Activated T-cell treated with anti-CD3 and anti-CD28 coated beads, Interleukin-2, amount 50 U/mL, for 4 hours (primary cell): ENCODE data around the gene PBLD. TPM values are rescaled to one million over a fixed set of nuclear protein-coding genes. Genes with fewer than 3 reads are reported as not detected.
"Not testable (repeated sequence)": the region's sequence is repeated elsewhere in the genome, so short reads cannot be mapped to it uniquely, and the experiment has no call there.

ENCODE experiments used
- ATAC-seq, 2 donors: fragments of 200-7000 bp; cut with Tn5 transposase; one replicate each; pipeline ENCODE4 v1.10.0; 2021
- DNase-seq: peaks from one replicate; pipeline ENCODE4 v3.0.0-alpha.2; 2020
- H3K27me3 Mint-ChIP-seq: one replicate; pipeline ENCODE4 v1.8.0; 2021; ENCODE audit warnings: low read depth, mixed read lengths
- H3K36me3 Mint-ChIP-seq: one replicate; pipeline ENCODE4 v1.8.0; 2022; ENCODE audit warnings: mixed read lengths; ENCODE audit not compliant: insufficient read depth
- H3K4me1 Mint-ChIP-seq: one replicate; pipeline ENCODE4 v1.8.0; 2021; ENCODE audit warnings: low read depth, mixed read lengths
- H3K4me3 Mint-ChIP-seq: one replicate; pipeline ENCODE4 v1.8.0; 2021; ENCODE audit warnings: mild to moderate bottlenecking, moderate library complexity, mixed read lengths
- H3K9me3 Mint-ChIP-seq: one replicate; pipeline ENCODE4 v1.8.0; 2021; ENCODE audit warnings: mixed read lengths
- total RNA-seq, 3 donors: library from RNA; stranded (reverse); gene quantifications; one replicate each; pipeline ENCODE4 v1.2.1, GENCODE V29; 2021

Gene PBLD
- total RNA-seq, 3 donors from 2014 or later, result 0.18 to 1.1 (median 0.37) TPM

DNA sequence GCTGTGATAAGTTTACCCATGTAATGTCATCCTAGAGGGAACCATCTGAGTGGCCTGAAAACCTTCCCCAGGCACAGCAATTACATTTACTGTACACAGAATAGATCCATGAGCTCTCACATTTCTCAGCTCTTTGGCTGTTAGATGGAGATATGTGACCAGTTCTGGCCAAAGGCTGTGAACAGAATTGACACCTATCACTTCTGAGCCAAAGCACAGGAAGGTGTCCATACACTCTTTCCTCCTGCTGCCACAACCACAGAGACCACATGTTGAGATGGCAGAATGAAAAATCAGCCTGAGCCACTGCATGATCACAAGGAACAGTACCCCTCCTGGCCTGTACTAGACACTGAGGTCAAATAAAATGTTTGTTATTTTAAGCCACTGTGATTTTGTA is 56.5 kb downstream of the PBLD start:
- no peak overlapping the region for H3K4me3 Mint-ChIP-seq
- H3K36me3 Mint-ChIP-seq, result peaks cover 2% of the 10 kb centered on the region
- DNase-seq (no peak), ATAC-seq (no peak)
- peaks cover 6% of the 10 kb centered on the region for H3K9me3 Mint-ChIP-seq
- no peaks in the 10 kb centered on the region for H3K4me1 Mint-ChIP-seq
- H3K27me3 Mint-ChIP-seq, result no peaks in the 10 kb centered on the region

DNA sequence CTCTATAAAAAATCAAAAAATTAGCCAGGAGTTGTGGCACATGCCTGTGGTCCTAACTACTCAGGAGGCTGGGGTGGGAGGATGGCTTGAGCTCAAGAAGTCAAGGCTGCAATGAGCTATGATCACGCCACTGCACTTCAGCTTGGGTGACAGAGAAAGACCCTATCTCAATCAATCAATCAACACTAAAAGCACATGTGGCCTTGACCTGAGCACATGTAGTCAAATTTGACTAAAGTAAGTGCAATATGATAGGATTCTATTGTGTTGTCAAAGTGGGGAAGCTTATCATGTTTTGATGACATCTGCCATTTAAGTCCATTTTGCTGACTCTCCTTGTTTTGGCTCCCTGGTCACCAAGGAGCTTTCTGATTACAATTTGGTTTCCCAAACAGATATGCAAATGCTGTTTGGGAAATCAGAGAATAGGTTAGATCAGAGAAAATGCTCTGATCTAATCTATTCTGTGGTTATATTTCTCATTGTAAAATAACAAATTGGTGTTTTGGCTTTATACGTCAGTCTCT is 57.1 kb downstream of the PBLD start:
- Mint-ChIP-seq H3K4me1 (no peaks in the 10 kb centered on the region), H3K4me3 (no peak overlapping the region), H3K9me3 (peaks cover 6% of the 10 kb centered on the region), H3K27me3 (no peaks in the 10 kb centered on the region), H3K36me3 (peaks cover 2% of the 10 kb centered on the region)
- ATAC-seq (no peak), DNase-seq (no peak)

- Mint-ChIP-seq H3K4me1 (no peaks in the 10 kb centered on the region), H3K9me3 (peaks cover 6% of the 10 kb centered on the region), H3K36me3 (peaks cover 2% of the 10 kb centered on the region), H3K4me3 (no peak overlapping the region), H3K27me3 (no peaks in the 10 kb centered on the region)
- no peak for ATAC-seq
- DNase-seq, result no peak
Measured at GRCh38 chr10:68272833-68273232, 59.9 kb downstream of the PBLD start.

DNA sequence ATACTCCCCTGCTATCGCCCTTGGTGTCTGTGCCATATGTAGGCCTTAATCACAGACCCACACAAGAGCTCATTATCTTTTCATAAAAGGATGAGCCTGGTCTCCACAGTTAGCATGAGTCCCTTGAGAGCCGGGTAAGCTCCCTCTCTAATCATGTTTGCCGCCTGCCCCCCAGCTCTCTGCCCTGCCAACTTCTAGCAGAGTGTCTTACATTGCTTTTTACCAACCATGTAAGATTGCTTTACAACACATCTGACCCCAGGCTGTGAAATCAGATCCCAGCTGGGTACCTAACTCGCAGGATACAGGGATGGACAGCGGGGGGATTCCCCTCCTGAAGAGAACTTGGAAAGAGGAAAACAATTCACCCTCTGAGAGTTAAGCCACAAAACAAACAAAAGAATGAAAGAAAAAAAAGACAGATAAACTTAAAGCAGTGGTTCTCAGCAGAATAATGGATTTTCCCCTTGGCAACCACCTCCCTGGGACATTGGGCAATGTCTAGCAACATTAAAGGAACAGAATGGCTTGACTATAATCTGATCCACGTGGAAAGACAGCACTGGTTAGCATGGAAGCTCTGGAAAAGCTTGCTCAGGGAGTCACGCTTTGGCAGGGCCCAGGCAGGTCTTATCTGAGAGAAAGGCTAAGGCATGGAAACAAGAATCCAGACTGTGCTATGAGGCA is 61.4 kb downstream of the PBLD start:
- DNase-seq (no peak), ATAC-seq (no peak)
- Mint-ChIP-seq H3K27me3 (no peaks in the 10 kb centered on the region), H3K9me3 (no peaks in the 10 kb centered on the region), H3K4me1 (no peaks in the 10 kb centered on the region), H3K36me3 (no peaks in the 10 kb centered on the region), H3K4me3 (no peak overlapping the region)

GRCh38 chr10:68269562-68270290 is 63.0 kb downstream of the PBLD start:
- Mint-ChIP-seq H3K9me3 (no peaks in the 10 kb centered on the region), H3K36me3 (no peaks in the 10 kb centered on the region), H3K27me3 (no peaks in the 10 kb centered on the region), H3K4me3 (no peak overlapping the region), H3K4me1 (no peaks in the 10 kb centered on the region)
- DNase-seq (no peak), ATAC-seq (no peak)

GRCh38 chr10:68261132-68261856 is 71.4 kb downstream of the PBLD start:
- H3K36me3 Mint-ChIP-seq, result no peaks in the 10 kb centered on the region
- peaks cover 4% of the 10 kb centered on the region for H3K27me3 Mint-ChIP-seq
- no peaks in the 10 kb centered on the region for H3K4me1 Mint-ChIP-seq
- H3K9me3 Mint-ChIP-seq, result peaks cover 8% of the 10 kb centered on the region
- ATAC-seq, result no peak
- DNase-seq, result no peak
- H3K4me3 Mint-ChIP-seq, result no peak overlapping the region

- peaks cover 4% of the 10 kb centered on the region for H3K27me3 Mint-ChIP-seq
- H3K4me3 Mint-ChIP-seq, result no peak overlapping the region
- H3K4me1 Mint-ChIP-seq, result no peaks in the 10 kb centered on the region
- no peaks in the 10 kb centered on the region for H3K9me3 Mint-ChIP-seq
- ATAC-seq (no peak), DNase-seq (no peak)
- H3K36me3 Mint-ChIP-seq, result no peaks in the 10 kb centered on the region
Measured at GRCh38 chr10:68253346-68253745, 79.4 kb downstream of the PBLD start.

GRCh38 chr10:68251625-68252495 is 80.9 kb downstream of the PBLD start:
- no peaks in the 10 kb centered on the region for H3K27me3 Mint-ChIP-seq
- no peak for ATAC-seq

DNA sequence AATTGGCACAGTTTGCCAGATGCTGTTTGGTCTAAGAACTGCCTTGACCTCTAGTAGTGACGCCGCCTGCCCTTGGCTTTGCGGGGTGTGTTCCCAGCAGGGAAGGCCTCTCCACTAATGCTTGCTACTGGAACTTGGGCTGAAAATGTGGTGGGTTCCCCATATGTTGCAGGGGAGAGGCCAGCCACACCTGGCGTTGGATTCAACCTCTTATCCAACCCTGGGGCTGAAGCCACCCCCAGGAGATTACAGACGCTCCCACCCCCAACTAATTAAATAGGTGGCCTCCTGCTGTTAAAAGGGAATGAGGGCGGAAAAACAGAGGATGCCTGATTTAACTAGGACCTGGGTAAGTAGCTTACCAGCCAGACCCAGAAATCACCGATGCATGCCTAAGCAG is 81.6 kb downstream of the PBLD start:
- H3K4me1 Mint-ChIP-seq, result no peaks in the 10 kb centered on the region
- no peaks in the 10 kb centered on the region for H3K27me3 Mint-ChIP-seq
- H3K9me3 Mint-ChIP-seq, result no peaks in the 10 kb centered on the region
- DNase-seq (no peak), ATAC-seq (no peak)
- no peaks in the 10 kb centered on the region for H3K36me3 Mint-ChIP-seq
- H3K4me3 Mint-ChIP-seq, result no peak overlapping the region

More at GRCh38 chr10:68251625-68252495, 80.9 kb downstream of the PBLD start:
- no peak for DNase-seq
- Mint-ChIP-seq H3K4me3 (no peak overlapping the region), H3K9me3 (no peaks in the 10 kb centered on the region), H3K36me3 (no peaks in the 10 kb centered on the region), H3K4me1 (no peaks in the 10 kb centered on the region)

DNA sequence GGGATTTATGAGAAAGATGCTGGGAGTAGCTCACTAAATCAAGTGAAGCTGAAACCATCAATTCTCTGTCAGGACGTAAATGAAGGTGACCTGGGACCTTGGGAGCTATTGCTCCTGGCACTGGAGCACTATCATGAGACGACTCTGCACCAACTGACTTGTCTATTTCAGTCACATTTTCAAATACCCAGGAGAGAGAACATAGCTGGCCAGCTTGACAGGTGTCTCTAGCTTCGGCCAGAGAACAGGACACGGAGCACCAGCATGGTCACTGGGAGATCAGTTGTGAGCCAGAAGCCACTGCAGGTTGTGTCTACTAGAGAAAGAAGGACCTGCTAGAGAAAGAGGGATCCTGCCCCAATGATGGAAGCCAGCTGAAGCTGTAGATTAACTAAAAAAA is 83.4 kb downstream of the PBLD start:
- H3K4me1 Mint-ChIP-seq, result no peaks in the 10 kb centered on the region
- H3K9me3 Mint-ChIP-seq, result no peaks in the 10 kb centered on the region
- DNase-seq, result no peak
- H3K27me3 Mint-ChIP-seq, result no peaks in the 10 kb centered on the region
- H3K36me3 Mint-ChIP-seq, result no peaks in the 10 kb centered on the region
- no peak for ATAC-seq
- no peak overlapping the region for H3K4me3 Mint-ChIP-seq

DNA sequence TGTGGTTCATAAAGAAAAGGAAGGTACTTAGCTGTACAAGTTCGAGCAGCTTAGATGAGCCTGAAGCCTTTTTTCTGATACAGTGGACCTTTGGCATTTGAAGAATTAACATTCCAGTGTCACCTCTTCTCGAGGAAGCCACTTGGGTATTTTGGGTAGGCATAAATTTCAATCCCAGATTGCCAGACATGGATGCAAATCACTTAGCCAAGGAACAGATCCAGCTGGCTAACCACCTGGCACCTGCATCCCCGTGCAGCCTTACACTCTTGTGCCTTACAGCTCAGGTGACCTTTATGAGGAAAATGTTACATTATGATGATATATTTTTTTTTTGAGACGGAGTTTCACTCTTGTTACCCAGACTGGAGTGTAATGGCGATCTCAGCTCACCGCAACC is 84.8 kb downstream of the PBLD start:
- Mint-ChIP-seq H3K36me3 (no peaks in the 10 kb centered on the region), H3K4me1 (no peaks in the 10 kb centered on the region), H3K27me3 (peaks cover 2% of the 10 kb centered on the region), H3K9me3 (no peaks in the 10 kb centered on the region), H3K4me3 (no peak overlapping the region)
- DNase-seq (no peak), ATAC-seq (no peak)

- H3K4me1 Mint-ChIP-seq, H3K4me3 Mint-ChIP-seq, DNase-seq, H3K36me3 Mint-ChIP-seq, H3K9me3 Mint-ChIP-seq, H3K27me3 Mint-ChIP-seq, ATAC-seq: not testable (repeated sequence)
Measured at GRCh38 chr10:68246397-68246796, 86.3 kb downstream of the PBLD start.

- H3K9me3 Mint-ChIP-seq, result no peaks in the 10 kb centered on the region
- DNase-seq, result no peak
- H3K36me3 Mint-ChIP-seq, result no peaks in the 10 kb centered on the region
- no peaks in the 10 kb centered on the region for H3K4me1 Mint-ChIP-seq
- H3K27me3 Mint-ChIP-seq, result peaks cover 3% of the 10 kb centered on the region
- no peak for ATAC-seq
- H3K4me3 Mint-ChIP-seq, result no peak overlapping the region
Measured at GRCh38 chr10:68242051-68242450, 90.7 kb downstream of the PBLD start.

DNA sequence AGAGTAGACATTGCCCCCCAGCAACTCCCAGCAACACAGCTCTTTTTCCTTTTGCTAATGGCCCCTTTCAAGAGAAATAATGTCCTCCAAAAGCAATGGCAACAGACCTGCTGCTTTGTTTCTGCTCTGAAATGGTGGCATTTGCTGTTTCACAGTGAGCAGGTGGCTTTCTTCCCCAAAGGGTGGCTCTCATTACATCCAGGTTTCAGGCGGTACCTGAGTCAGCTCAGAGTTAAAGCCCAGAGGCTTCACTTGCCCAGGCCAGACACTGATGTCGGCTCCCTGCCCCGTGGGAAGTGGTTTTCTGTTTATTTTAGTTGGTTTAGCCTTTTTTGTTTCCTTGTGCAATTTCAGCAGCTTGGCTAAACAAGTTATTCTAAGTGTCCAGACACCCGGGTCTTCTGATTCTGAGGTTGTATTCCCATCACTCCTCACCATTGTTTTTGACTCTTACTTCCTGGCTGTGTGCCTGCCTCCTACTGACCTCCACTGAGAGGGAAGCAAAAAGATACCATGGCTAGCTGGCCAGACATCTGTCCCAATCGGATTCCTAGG is 93.1 kb downstream of the PBLD start:
- H3K9me3 Mint-ChIP-seq, result no peaks in the 10 kb centered on the region
- no peak overlapping the region for H3K4me3 Mint-ChIP-seq
- H3K36me3 Mint-ChIP-seq, result no peaks in the 10 kb centered on the region
- H3K27me3 Mint-ChIP-seq, result peaks cover 3% of the 10 kb centered on the region
- H3K4me1 Mint-ChIP-seq, result no peaks in the 10 kb centered on the region
- DNase-seq, result no peak
- no peak for ATAC-seq
